ENCODE measurements around the gene TP53I11.

DNA sequence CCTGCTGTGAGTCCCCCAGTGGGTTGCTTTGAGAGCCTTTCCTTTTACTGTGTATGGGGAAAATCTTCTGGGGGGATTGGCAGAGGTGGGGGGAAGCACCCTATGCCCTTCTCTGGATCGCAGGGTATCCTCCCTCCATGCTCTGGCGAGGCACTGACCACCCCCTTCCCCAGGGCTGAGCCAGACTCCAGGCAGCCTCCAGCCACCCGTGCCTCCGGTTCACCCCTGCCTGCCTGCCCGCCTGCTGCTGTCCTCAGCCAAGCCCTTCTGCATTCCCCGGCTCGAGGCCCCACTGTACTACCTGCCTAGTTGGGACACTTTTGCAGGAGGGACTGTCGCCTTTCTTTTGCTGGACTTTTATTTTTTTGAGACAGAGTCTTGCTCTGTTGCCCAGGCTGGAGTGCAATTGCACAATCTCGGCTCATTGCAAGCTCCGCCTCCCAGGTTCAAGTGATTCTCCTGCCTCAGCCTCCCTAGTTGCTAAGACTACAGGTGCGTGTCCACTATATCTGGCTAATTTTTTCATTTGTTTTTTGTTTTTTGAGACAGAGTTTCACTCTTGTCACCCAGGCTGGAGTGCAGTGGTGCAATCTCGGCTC lies 23.8 kb upstream of the TP53I11 start:
- TF ChIP-seq, protein P1, sequence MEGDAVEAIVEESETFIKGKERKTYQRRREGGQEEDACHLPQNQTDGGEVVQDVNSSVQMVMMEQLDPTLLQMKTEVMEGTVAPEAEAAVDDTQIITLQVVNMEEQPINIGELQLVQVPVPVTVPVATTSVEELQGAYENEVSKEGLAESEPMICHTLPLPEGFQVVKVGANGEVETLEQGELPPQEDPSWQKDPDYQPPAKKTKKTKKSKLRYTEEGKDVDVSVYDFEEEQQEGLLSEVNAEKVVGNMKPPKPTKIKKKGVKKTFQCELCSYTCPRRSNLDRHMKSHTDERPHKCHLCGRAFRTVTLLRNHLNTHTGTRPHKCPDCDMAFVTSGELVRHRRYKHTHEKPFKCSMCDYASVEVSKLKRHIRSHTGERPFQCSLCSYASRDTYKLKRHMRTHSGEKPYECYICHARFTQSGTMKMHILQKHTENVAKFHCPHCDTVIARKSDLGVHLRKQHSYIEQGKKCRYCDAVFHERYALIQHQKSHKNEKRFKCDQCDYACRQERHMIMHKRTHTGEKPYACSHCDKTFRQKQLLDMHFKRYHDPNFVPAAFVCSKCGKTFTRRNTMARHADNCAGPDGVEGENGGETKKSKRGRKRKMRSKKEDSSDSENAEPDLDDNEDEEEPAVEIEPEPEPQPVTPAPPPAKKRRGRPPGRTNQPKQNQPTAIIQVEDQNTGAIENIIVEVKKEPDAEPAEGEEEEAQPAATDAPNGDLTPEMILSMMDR (IDR thresholded peaks at IDR 0.05) = no peak
- no peak for TF ChIP-seq POLR2A (IDR thresholded peaks at IDR 0.05)

All from body of pancreas (tissue), 4 donors.